GM23248 (cell line): Measurements from ENCODE around the gene SIK2. TPM values are rescaled to one million over a fixed set of nuclear protein-coding genes. Genes with fewer than 3 reads are reported as not detected.

ENCODE experiments used
- DNase-seq: peaks from one replicate; pipeline ENCODE4 v3.0.0-alpha.2; 2015
- H2AFZ ChIP-seq: fragments of 200-600 bp; sonication (generic); 2 replicates; pipeline ENCODE4 v1.6.1; 2016; ENCODE audit warnings: antibody characterized with exemption
- H3F3A ChIP-seq: fragments of 200-600 bp; sonication (generic); 2 replicates; pipeline ENCODE4 v1.6.1; 2016; ENCODE audit warnings: mild to moderate bottlenecking, antibody characterized with exemption, mixed run types; ENCODE audit not compliant: insufficient read depth
- H3K27ac ChIP-seq: fragments of 200-600 bp; sonication (generic); 2 replicates; pipeline ENCODE4 v1.5.1; 2016; ENCODE audit warnings: mild to moderate bottlenecking
- H3K27me3 ChIP-seq: fragments of 200-600 bp; sonication (generic); replicated peaks from 2 replicates; pipeline ENCODE4 v1.6.1; 2016; ENCODE audit warnings: mild to moderate bottlenecking; ENCODE audit not compliant: insufficient read depth
- H3K36me3 ChIP-seq: fragments of 200-600 bp; sonication (generic); 2 replicates; pipeline ENCODE4 v1.6.1; 2016; ENCODE audit warnings: low read depth, mild to moderate bottlenecking
- H3K4me1 ChIP-seq: fragments of 200-600 bp; sonication (generic); 2 replicates; pipeline ENCODE4 v1.6.1; 2016; ENCODE audit warnings: mild to moderate bottlenecking; ENCODE audit not compliant: insufficient read depth
- H3K4me2 ChIP-seq: fragments of 200-600 bp; sonication (generic); one replicate; pipeline ENCODE4 v1.6.1; 2016; ENCODE audit warnings: mild to moderate bottlenecking; ENCODE audit not compliant: unreplicated experiment
- H3K4me3 ChIP-seq: fragments of 200-600 bp; sonication (generic); 2 replicates; pipeline ENCODE4 v1.5.1; 2016; ENCODE audit warnings: mild to moderate bottlenecking
- H3K79me2 ChIP-seq: fragments of 200-600 bp; sonication (generic); 2 replicates; pipeline ENCODE4 v1.6.1; 2016; ENCODE audit warnings: mild to moderate bottlenecking; ENCODE audit not compliant: insufficient read depth
- H3K9ac ChIP-seq: fragments of 200-600 bp; sonication (generic); 2 replicates; pipeline ENCODE4 v1.6.1; 2016; ENCODE audit warnings: mild to moderate bottlenecking
- H3K9me2 ChIP-seq: fragments of 200-600 bp; sonication (generic); 2 replicates; pipeline ENCODE4 v1.6.1; 2016; ENCODE audit warnings: mixed run types, mild to moderate bottlenecking, moderate library complexity; ENCODE audit not compliant: insufficient read depth
- H3K9me3 ChIP-seq: fragments of 200-600 bp; sonication (generic); one replicate; pipeline ENCODE4 v1.6.1; 2017; ENCODE audit warnings: low read depth
- H4K20me1 ChIP-seq: fragments of 200-600 bp; sonication (generic); 2 replicates; pipeline ENCODE4 v1.6.0; 2016; ENCODE audit not compliant: insufficient read depth
- EZH2 ChIP-seq: fragments of 200-600 bp; sonication (generic); IDR thresholded peaks from 2 replicates; pipeline ENCODE4 v1.6.1; 2018; ENCODE audit warnings: antibody characterized with exemption, mild to moderate bottlenecking; ENCODE audit not compliant: insufficient read depth, poor library complexity, severe bottlenecking
- EZH2phosphoT487 ChIP-seq: fragments of 200-600 bp; sonication (generic); IDR thresholded peaks from 2 replicates; pipeline ENCODE4 v1.6.1; 2018; ENCODE audit warnings: antibody characterized with exemption, moderate library complexity, mild to moderate bottlenecking, low read depth; ENCODE audit not compliant: insufficient read depth
- WGBS, 2 experiments: methylation state at CpG; one replicate each; pipeline ENCODE4 v1.1.6; 2015 to 2017; ENCODE audit warnings: low lambda C conversion rate in 2 of 2, low coverage in 1 of 2; ENCODE audit errors: missing lambda C conversion rate in 2 of 2; 5-methylcytosine and 5-hydroxymethylcytosine counted together
- in situ Hi-C: fragments of 300-500 bp; cut with MboI; formaldehyde crosslinking; loops from 2 replicates; pipeline ENCODE4 v1.15.0; 2020
- polyA plus RNA-seq: library from polyadenylated mRNA; unstranded; fragments of >200 nt; fragmentation: Nextera tagmentation; extraction: Ambion mirVana; gene quantifications from 2 replicates; pipeline ENCODE4 v1.2.1, GENCODE V29; 2016
- total RNA-seq: library from RNA; depleted of rRNA; stranded (reverse); fragments of >200 nt; shearing (Covaris generic); gene quantifications from 2 replicates; pipeline ENCODE4 v1.2.3, GENCODE V29; 2014

The SIK2 gene
- total and polyA plus RNA-seq, 2 experiments from 2014 or later = 5.9 to 14.8 TPM

DNA sequence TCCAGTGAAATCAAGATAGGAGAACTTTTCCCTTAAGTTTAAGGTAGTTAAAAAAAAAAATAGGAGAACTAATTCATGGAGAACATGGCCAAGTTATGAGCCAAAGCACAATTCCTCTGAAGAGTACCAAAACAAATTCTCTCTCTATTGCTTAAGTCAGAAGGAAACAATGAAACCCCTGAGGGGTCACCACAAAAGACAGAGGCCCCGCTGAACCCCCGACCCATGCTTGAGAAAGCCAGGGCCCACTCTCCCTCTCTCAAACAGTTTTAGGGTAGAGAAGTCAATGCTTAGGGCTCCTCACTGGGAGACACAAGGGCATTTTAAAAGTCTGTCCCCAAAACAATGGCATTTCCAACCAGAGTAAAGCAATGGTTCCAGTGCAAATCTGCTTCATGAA lies 137.1 kb downstream of the SIK2 start:
- Histone ChIP-seq H3K79me2 (peaks cover 12% of the 10 kb centered on the region), H3F3A (peaks cover 33% of the 10 kb centered on the region), H3K4me1 (peaks cover 39% of the 10 kb centered on the region), H3K4me2 (no peak overlapping the region), H3K4me3 (no peak overlapping the region), H3K27ac (no peak overlapping the region), H3K9me2 (no peaks in the 10 kb centered on the region), H4K20me1 (no peaks in the 10 kb centered on the region), H2AFZ (no peak overlapping the region), H3K27me3 (no peaks in the 10 kb centered on the region), H3K36me3 (peaks cover 32% of the 10 kb centered on the region), H3K9me3 (no peaks in the 10 kb centered on the region), H3K9ac (no peak overlapping the region)
- TF ChIP-seq EZH2phosphoT487 (no peak), EZH2 (no peak)
- 100% methylated on average over 2 of the region's 2 CpGs for WGBS, 2 experiments
- in situ Hi-C loops = no loop called here
- no peak for DNase-seq

- WGBS, 2 experiments = 95 to 98% methylated on average over 2 of the region's 2 CpGs
These were observed 139.5 kb downstream of the SIK2 start for GRCh38 chr11:111741751-111742150.

GRCh38 chr11:111743700-111744099 lies 141.5 kb downstream of the SIK2 start:
- no peak overlapping the region for H3K9ac ChIP-seq
- H4K20me1 ChIP-seq = no peaks in the 10 kb centered on the region
- H3K36me3 ChIP-seq = peaks cover 47% of the 10 kb centered on the region
- no peak overlapping the region for H3K4me2 ChIP-seq
- H3F3A ChIP-seq = peaks cover 38% of the 10 kb centered on the region
- H3K9me2 ChIP-seq = no peaks in the 10 kb centered on the region
- H3K4me1 ChIP-seq = peaks cover 22% of the 10 kb centered on the region
- no peak for DNase-seq
- H3K27me3 ChIP-seq = no peaks in the 10 kb centered on the region
- H3K79me2 ChIP-seq = peaks cover 44% of the 10 kb centered on the region
- no peak overlapping the region for H2AFZ ChIP-seq
- 95 to 100% methylated on average over 2 of the region's 2 CpGs for WGBS, 2 experiments
- TF ChIP-seq EZH2phosphoT487 (no peak), EZH2 (no peak)
- no peaks in the 10 kb centered on the region for H3K9me3 ChIP-seq
- no peak overlapping the region for H3K27ac ChIP-seq
- in situ Hi-C loops = no loop called here
- H3K4me3 ChIP-seq = no peak overlapping the region

More at GRCh38 chr11:111741751-111742150, 139.5 kb downstream of the SIK2 start:
- no peak for TF ChIP-seq EZH2phosphoT487
- no peak for TF ChIP-seq EZH2
- Histone ChIP-seq H3K36me3 (peaks cover 40% of the 10 kb centered on the region), H3K9ac (no peak overlapping the region), H3K27ac (no peak overlapping the region), H3K4me3 (no peak overlapping the region), H3K27me3 (no peaks in the 10 kb centered on the region), H3K79me2 (peaks cover 24% of the 10 kb centered on the region), H3K4me2 (no peak overlapping the region), H4K20me1 (no peaks in the 10 kb centered on the region), H3K4me1 (peaks cover 39% of the 10 kb centered on the region), H2AFZ (no peak overlapping the region), H3K9me3 (no peaks in the 10 kb centered on the region), H3F3A (peaks cover 38% of the 10 kb centered on the region), H3K9me2 (no peaks in the 10 kb centered on the region)
- in situ Hi-C loops = no loop called here
- DNase-seq = no peak

- peak overlapping the region; percentile 56 for H3K9ac ChIP-seq
- H3K36me3 ChIP-seq = peaks cover 48% of the 10 kb centered on the region
- peaks cover 60% of the 10 kb centered on the region for H3K79me2 ChIP-seq
- H3F3A ChIP-seq = peaks cover 38% of the 10 kb centered on the region
- H2AFZ ChIP-seq = no peak overlapping the region
- no peaks in the 10 kb centered on the region for H4K20me1 ChIP-seq
- peak overlapping the region; percentile 54 for H3K4me3 ChIP-seq
- H3K27ac ChIP-seq = peak overlapping the region; percentile 80
- 75 to 77% methylated on average over 6 of the region's 6 CpGs for WGBS, 2 experiments
- peak overlapping the region; percentile 82 for H3K4me2 ChIP-seq
- TF ChIP-seq EZH2phosphoT487 (no peak), EZH2 (no peak)
- H3K9me3 ChIP-seq = no peaks in the 10 kb centered on the region
- in situ Hi-C loops = no loop called here
- H3K9me2 ChIP-seq = no peaks in the 10 kb centered on the region
- peak; percentile 65 for DNase-seq
- peaks cover 22% of the 10 kb centered on the region for H3K4me1 ChIP-seq
- H3K27me3 ChIP-seq = no peaks in the 10 kb centered on the region
These were observed 143.7 kb downstream of the SIK2 start for GRCh38 chr11:111745719-111746504.
